ENCODE data around the gene REX1BD. TPM values are rescaled to one million over a fixed set of nuclear protein-coding genes. Genes with fewer than 3 reads are reported as not detected.
A peak's percentile ranks its signal among the peaks of the same experiment; 100 is the strongest.

Gene REX1BD
- total and polyA plus RNA-seq, 2 experiments from 2014 or later, result 133 to 179 TPM

DNA sequence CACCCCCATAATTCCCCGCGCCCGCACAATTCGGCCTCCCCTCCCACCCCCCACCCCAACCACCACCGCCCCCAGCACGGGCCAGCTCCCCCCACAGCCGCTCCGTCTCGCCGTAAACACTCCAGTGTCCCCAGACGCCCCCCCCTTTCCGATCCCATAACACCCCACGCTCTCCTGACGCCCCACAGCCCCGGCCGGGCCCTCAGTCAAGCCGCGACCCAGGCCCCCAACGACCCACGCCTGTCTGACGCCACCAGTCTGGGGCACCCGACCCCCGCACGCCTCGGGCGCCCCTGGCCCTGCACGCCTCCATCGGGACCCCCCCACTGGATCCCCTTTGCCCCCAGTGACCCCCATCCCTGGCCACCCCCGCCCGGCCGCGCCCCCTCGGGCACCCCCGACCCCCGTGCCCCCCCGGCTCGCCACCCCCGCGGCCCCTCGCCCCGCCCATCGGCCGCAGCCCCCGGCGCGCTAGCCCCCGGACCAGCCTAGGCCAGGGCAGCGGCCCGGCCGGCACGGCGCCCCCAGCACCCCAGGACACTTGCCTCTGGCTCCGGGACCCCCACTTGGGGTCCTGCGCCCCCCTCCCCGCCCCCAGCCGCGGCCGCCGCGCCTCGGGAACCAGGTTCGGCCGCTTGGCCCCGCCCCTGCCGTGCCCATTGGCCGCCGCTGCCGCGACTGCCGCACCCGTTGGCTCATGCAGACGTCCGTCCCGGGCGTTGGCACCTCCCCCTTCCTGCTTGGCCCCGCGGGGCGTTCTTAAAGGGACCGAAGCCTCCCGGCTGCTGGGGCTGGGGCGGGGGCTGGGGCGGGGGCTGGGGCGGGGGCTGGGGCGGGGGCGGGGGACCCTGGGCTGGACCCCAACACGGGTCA lies 45.4 kb upstream of the REX1BD start, which contains the start of gene FKBP8:
Gene FKBP8, minus strand, starts transcription at position 633 of the 873 bp plus-strand sequence. CDS start 1,603 bp downstream, outside the sequence.
- no peaks in the 10 kb centered on the region for H3K27me3 ChIP-seq
- H3K36me3 ChIP-seq, result peaks cover 21% of the 10 kb centered on the region
- H3K27ac ChIP-seq, result peak within 1 kb of the TSS; percentile 85
- peak; percentile 92 to 96 for DNase-seq (ENCODE audit: low read depth in 1 of 2, low spot score in 1 of 2)
- peak within 1 kb of the TSS; percentile 97 for H3K4me3 ChIP-seq
- H3K9me3 ChIP-seq (ENCODE audit: low read depth), result no peaks in the 10 kb centered on the region
- peaks cover 3% of the 10 kb centered on the region for H3K4me1 ChIP-seq (ENCODE audit: low read depth)
- TF ChIP-seq, protein P1, sequence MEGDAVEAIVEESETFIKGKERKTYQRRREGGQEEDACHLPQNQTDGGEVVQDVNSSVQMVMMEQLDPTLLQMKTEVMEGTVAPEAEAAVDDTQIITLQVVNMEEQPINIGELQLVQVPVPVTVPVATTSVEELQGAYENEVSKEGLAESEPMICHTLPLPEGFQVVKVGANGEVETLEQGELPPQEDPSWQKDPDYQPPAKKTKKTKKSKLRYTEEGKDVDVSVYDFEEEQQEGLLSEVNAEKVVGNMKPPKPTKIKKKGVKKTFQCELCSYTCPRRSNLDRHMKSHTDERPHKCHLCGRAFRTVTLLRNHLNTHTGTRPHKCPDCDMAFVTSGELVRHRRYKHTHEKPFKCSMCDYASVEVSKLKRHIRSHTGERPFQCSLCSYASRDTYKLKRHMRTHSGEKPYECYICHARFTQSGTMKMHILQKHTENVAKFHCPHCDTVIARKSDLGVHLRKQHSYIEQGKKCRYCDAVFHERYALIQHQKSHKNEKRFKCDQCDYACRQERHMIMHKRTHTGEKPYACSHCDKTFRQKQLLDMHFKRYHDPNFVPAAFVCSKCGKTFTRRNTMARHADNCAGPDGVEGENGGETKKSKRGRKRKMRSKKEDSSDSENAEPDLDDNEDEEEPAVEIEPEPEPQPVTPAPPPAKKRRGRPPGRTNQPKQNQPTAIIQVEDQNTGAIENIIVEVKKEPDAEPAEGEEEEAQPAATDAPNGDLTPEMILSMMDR (IDR thresholded peaks at IDR 0.05; ENCODE audit: low read depth, low read length), result no peak

DNA sequence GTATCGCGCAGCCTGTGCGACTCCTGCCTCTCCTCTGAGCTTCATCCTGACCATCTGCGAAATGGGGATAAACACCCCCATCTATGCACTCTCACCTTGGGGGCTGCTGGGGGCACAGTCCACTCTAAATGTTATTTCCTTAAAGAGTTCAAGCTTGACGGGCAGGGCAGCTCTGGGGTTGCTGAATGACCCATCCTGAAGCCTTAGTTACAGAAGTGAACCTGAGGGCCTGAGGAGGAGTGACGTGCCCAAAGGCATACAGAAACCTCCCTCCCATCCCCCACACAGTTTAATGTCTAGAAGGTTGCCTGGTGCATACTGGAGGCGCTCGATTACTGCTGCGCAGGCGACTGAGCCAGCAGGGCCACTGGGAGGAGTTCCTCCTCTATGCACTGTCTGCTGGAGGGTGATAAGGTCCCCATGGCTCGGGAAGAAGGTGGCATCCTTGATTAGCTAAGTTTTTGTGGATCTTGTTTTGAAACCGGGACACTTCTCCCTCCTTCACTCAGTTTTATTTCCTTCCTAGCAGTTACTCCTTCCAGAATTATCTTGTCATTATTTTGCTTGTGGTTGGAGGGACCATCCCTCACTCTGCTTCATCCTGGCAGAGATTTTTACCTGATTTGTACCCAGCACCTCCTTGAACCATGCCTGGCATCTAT lies 44.7 kb upstream of the REX1BD start:
- H3K4me1 ChIP-seq (ENCODE audit: low read depth), result peaks cover 3% of the 10 kb centered on the region
- H3K9me3 ChIP-seq (ENCODE audit: low read depth), result no peaks in the 10 kb centered on the region
- TF ChIP-seq, protein P1 (IDR thresholded peaks at IDR 0.05; ENCODE audit: low read depth, low read length), result no peak
- H3K36me3 ChIP-seq, result peaks cover 21% of the 10 kb centered on the region
- H3K4me3 ChIP-seq, result peak overlapping the region; percentile 97
- DNase-seq (ENCODE audit: low read depth in 1 of 2, low spot score in 1 of 2), result peak; percentile 32 to 72
- no peaks in the 10 kb centered on the region for H3K27me3 ChIP-seq
- H3K27ac ChIP-seq, result no peak overlapping the region

DNA sequence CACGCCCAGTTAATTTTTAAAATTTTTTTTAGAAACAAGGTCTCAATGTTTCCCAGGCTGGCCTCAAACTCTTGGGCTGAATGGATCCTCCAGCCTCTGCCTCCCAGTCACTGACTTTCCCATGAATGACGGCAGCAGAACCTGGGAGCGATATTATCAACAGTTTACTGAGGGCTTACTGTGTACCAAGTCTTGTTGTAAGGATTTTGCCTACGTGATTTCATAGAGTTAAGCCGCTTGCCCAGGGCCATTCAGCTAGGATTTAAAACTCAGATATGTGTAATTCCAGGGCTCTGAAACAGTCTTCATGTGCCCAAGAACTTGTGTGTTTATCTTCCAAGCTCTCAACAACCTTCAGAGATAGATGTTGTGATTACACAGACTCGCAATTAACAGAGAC lies 37.0 kb upstream of the REX1BD start:
- TF ChIP-seq, protein P1 (IDR thresholded peaks at IDR 0.05; ENCODE audit: low read depth, low read length), result no peak
- Histone ChIP-seq H3K9me3 (ENCODE audit: low read depth) (no peaks in the 10 kb centered on the region), H3K27ac (no peak overlapping the region), H3K27me3 (no peaks in the 10 kb centered on the region), H3K36me3 (no peaks in the 10 kb centered on the region), H3K4me3 (no peak overlapping the region), H3K4me1 (ENCODE audit: low read depth) (no peaks in the 10 kb centered on the region)
- DNase-seq (ENCODE audit: low read depth in 1 of 2, low spot score in 1 of 2), result no peak

DNA sequence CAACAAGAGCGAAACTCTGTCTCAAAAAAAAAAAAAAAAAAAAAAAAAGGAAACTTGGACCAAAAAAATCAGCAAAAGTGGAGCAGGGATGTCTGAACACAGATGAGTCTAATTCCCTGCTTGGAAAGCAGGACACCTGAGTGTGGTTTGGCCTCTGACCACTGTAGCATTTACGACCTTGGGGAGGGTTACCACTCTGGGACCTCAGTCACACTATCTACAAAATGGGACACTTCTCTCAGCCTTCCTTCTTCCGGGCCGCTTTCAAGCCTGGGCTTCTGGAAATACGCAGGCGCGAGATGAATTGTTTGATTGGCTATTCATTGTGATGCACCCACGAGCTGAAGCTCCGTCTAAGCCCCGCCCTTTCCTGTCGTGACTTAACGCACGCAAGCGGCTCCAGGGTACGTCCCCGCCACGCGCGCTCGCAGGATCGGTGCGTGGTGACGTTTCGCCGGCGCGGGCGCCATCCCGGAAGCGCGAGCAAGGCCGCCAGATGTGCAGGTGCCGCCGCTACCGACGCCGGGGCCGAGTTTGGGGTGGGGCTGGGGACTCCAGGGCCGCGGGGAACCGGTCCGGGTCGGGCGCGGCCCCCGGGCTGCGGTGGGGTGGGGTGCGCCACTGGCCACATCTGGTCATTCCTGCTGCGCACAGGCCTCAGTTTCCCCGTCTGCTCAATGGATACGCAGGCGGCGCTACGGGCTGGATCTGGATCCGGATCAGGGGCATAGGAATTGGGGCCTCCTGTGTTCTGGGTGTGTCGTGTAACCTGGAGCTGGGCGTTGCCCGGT lies 31.0 kb upstream of the REX1BD start, which contains the start of gene KXD1:
Gene KXD1, plus strand, starts transcription at position 460 of the 791 bp plus-strand sequence. CDS start 4,187 bp downstream, outside the sequence.
- peak within 1 kb of the TSS; percentile 55 for H3K4me3 ChIP-seq
- H3K27ac ChIP-seq, result peak within 1 kb of the TSS; percentile 33
- H3K9me3 ChIP-seq (ENCODE audit: low read depth), result no peaks in the 10 kb centered on the region
- peak; percentile 96 to 99 for DNase-seq (ENCODE audit: low read depth in 1 of 2, low spot score in 1 of 2)
- peaks cover 3% of the 10 kb centered on the region for H3K4me1 ChIP-seq (ENCODE audit: low read depth)
- no peaks in the 10 kb centered on the region for H3K27me3 ChIP-seq
- no peaks in the 10 kb centered on the region for H3K36me3 ChIP-seq
- TF ChIP-seq, protein P1 (IDR thresholded peaks at IDR 0.05; ENCODE audit: low read depth, low read length), result no peak

DNA sequence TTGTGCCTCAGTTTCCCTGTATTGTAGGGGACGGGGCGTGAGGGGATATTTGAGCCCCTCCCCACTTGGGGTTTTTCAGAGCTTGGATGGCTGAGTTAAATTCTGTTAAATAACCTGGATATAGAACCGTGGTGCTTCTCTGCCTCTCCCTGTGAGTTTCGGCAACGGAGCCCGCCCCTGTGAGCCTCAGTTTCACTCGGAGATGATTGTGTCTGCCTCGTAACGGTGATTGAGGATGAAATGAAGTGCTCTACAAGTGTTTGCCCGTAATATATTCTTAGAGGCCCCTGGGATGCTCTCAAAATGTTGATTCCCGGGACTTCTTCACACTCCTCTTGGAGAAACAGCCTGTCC lies 30.4 kb upstream of the REX1BD start:
- no peaks in the 10 kb centered on the region for H3K27me3 ChIP-seq
- peak overlapping the region; percentile 55 for H3K4me3 ChIP-seq
- TF ChIP-seq, protein P1 (IDR thresholded peaks at IDR 0.05; ENCODE audit: low read depth, low read length), result no peak
- H3K4me1 ChIP-seq (ENCODE audit: low read depth), result peaks cover 3% of the 10 kb centered on the region
- no peaks in the 10 kb centered on the region for H3K9me3 ChIP-seq (ENCODE audit: low read depth)
- H3K27ac ChIP-seq, result peak overlapping the region; percentile 33
- no peaks in the 10 kb centered on the region for H3K36me3 ChIP-seq
- DNase-seq (ENCODE audit: low read depth in 1 of 2, low spot score in 1 of 2), result peak in 1 of 2 donors; percentile 11
